ENCODE measurements around the gene GLIPR1L2.

GRCh38 chr12:75409830-75410229 is 18.9 kb downstream of the GLIPR1L2 start:
- TF ChIP-seq E2F6 (IDR thresholded peaks at IDR 0.05) (no peak), CHD2 (IDR thresholded peaks at IDR 0.05; ENCODE audit: low read length) (no peak), KDM1A (IDR thresholded peaks at IDR 0.05; ENCODE audit: borderline replicate concordance, low read length) (no peak)

Data from H1 (cell line).